Measurements from ENCODE around the gene CBFB. TPM values are rescaled to one million over a fixed set of nuclear protein-coding genes. Genes with fewer than 3 reads are reported as not detected.

The CBFB gene
- total and polyA plus RNA-seq, 2 of the 4 experiments (the other 2 are of a cell fraction): 44.2 to 48.0 TPM

DNA sequence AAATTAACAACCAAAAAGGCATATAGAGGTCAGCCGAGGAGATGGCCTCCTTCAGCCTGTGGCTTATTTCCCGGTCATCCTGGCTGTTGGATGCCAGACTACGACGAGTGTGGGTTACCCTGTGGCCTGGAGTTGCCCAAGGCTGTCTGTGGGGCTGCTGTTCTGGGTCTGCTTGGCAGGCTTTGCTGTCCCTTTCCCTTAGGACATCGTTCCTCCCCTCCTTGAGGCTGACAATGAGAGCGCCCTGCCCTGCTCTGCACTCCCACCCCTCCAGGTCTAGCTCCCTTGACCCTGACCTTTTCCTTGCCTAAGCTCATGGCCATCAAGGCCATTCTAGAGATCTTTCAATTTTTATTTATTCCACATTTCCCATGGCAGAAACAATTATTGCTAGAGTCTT lies 1.9 kb upstream of the CBFB start:
- Histone ChIP-seq H2AFZ (replicated peaks; ENCODE audit: low read length, poor library complexity) (no peak overlapping the region), H4K5ac (ENCODE audit: low read depth, low read length) (no peak overlapping the region), H3K36me3 (ENCODE audit: control insufficient read depth, insufficient read depth, low read length) (peaks cover 4% of the 10 kb centered on the region), H3K27me3 (ENCODE audit: control insufficient read depth, insufficient read depth, low read length) (no peaks in the 10 kb centered on the region), H3K4ac (ENCODE audit: low read depth, low read length) (no peak overlapping the region), H3K9me3 (ENCODE audit: control insufficient read depth, insufficient read depth, low read length) (no peaks in the 10 kb centered on the region), H3K4me3 (ENCODE audit: insufficient read depth, low read depth, low read length) (no peak overlapping the region), H2BK20ac (ENCODE audit: low read depth, low read length) (no peak overlapping the region), H2AK5ac (ENCODE audit: low read depth, low read length) (no peak overlapping the region), H2BK120ac (ENCODE audit: low read depth, low read length) (no peak overlapping the region), H3K4me2 (ENCODE audit: low read depth, low read length) (no peak overlapping the region), H3K18ac (ENCODE audit: low read depth, low read length) (no peak overlapping the region), H3K14ac (replicated peaks; ENCODE audit: low read depth, low read length) (no peak overlapping the region), H3K9ac (ENCODE audit: low read depth, low read length) (no peak overlapping the region), H3K4me1 (ENCODE audit: control insufficient read depth, insufficient read depth, low read length) (peaks cover 10% of the 10 kb centered on the region), H4K20me1 (ENCODE audit: insufficient read depth, low read length) (peaks cover 21% of the 10 kb centered on the region), H2AK9ac (replicated peaks; ENCODE audit: low read depth, low read length, poor library complexity) (no peak overlapping the region), H3K56ac (ENCODE audit: extremely low read depth, insufficient read depth, low read length) (no peak overlapping the region), H3K27ac (ENCODE audit: insufficient read depth, low read length) (no peak overlapping the region), H4K91ac (ENCODE audit: insufficient read depth, low read depth, low read length) (no peak overlapping the region), H4K8ac (ENCODE audit: low read depth in 2 of 2, low read length in 2 of 2) (no peak overlapping the region), H2BK5ac (ENCODE audit: low read depth, low read length, poor library complexity, severe bottlenecking) (no peak overlapping the region), H3K9me1 (ENCODE audit: insufficient read depth, low read length) (peaks cover 3% of the 10 kb centered on the region; the same call in 1 of the 2 replicates), H3K79me1 (ENCODE audit: low read depth in 1 of 2, low read length in 2 of 2) (peaks cover 5 to 14% of the 10 kb centered on the region in 2 experiments; a peak in 3 of 4 replicates), H3K23ac (ENCODE audit: low read depth, low read length) (no peak overlapping the region), H2BK15ac (ENCODE audit: low read depth, low read length) (no peak overlapping the region)
- WGBS, 2 experiments (ENCODE audit: extremely low coverage in 2 of 2, insufficient read length in 1 of 2): no CpG with 5 or more reads among the region's 6 CpGs
- ATAC-seq (ENCODE audit: low read depth) (no peak), DNase-seq (no peak)
- dilution Hi-C loops (cut with HindIII; ENCODE audit: low sequenced_read_pairs, unreplicated experiment): no loop called here
- POLR2A ChIA-PET (ENCODE audit: unreplicated experiment): no interaction called here
- intact Hi-C loops (cut with micrococcal nuclease): no loop called here
- TF ChIP-seq MAFK (IDR thresholded peaks at IDR 0.05; ENCODE audit: low read depth, low read length) (no peak), MXI1 (IDR thresholded peaks at IDR 0.05; ENCODE audit: borderline replicate concordance, low read depth, low read length) (no peak), NFE2L2 (IDR thresholded peaks at IDR 0.05; ENCODE audit: low read depth, low read length) (no peak), USF2 (IDR thresholded peaks at IDR 0.05; ENCODE audit: low read depth, low read length) (no peak), CHD1 (IDR thresholded peaks at IDR 0.05; ENCODE audit: low read depth, low read length) (no peak), CTCF (conservative IDR thresholded peaks at IDR 0.05; ENCODE audit: low read depth, low read length) (no peak), RFX5 (IDR thresholded peaks at IDR 0.05; ENCODE audit: low read depth, low read length) (no peak), RCOR1 (IDR thresholded peaks at IDR 0.05; ENCODE audit: insufficient replicate concordance, low read length) (no peak), POLR2A (IDR thresholded peaks at IDR 0.05; ENCODE audit: low read depth, low read length) (no peak), CEBPB (IDR thresholded peaks at IDR 0.05; ENCODE audit: low read depth, low read length) (no peak), MAZ (IDR thresholded peaks at IDR 0.05; ENCODE audit: borderline replicate concordance, low read depth, low read length) (no peak), RAD21 (IDR thresholded peaks at IDR 0.05; ENCODE audit: low read length) (no peak)
- BruUV-seq (replicated peaks): no TSS peak
- in situ Hi-C loops (cut with MboI; ENCODE audit: low sequenced_read_pairs): no loop called here
- CTCF ChIA-PET: interaction anchor here (1.4 kb wide), 1 partner anchor 9 kb away, joined by 5 read pairs; no protein-coding TSS in a partner anchor

Data from IMR-90 (cell line).